H9 (cell line): Measurements from ENCODE around the gene TTC28. TPM values are rescaled to one million over a fixed set of nuclear protein-coding genes. Genes with fewer than 3 reads are reported as not detected.
A peak's percentile ranks its signal among the peaks of the same experiment; 100 is the strongest.

ENCODE experiments used
- DNase-seq: peaks from one replicate; pipeline ENCODE4 v3.0.0-alpha.2; 2017
- H2AFZ ChIP-seq: one replicate; pipeline ENCODE4 v1.6.1; 2013; ENCODE audit warnings: mild to moderate bottlenecking, low read length, control low read depth, moderate library complexity
- H2AK5ac ChIP-seq: 2 replicates; pipeline ENCODE4 v1.6.1; 2013; ENCODE audit warnings: low read length, control low read depth, mixed read lengths; ENCODE audit not compliant: insufficient read length
- H2BK120ac ChIP-seq: one replicate; pipeline ENCODE4 v1.6.1; 2013; ENCODE audit warnings: low read depth, mild to moderate bottlenecking, low read length, control low read depth, inconsistent platforms; ENCODE audit not compliant: poor library complexity, severe bottlenecking
- H2BK12ac ChIP-seq: 2 replicates; pipeline ENCODE4 v1.6.1; 2013; ENCODE audit warnings: low read length, control low read depth, mixed read lengths, low read depth; ENCODE audit not compliant: insufficient read length
- H2BK15ac ChIP-seq: 2 replicates; pipeline ENCODE4 v1.6.1; 2013; ENCODE audit warnings: low read depth, low read length, control low read depth
- H2BK20ac ChIP-seq: one replicate; pipeline ENCODE4 v1.6.1; 2013; ENCODE audit warnings: low read depth, mild to moderate bottlenecking, low read length, control low read depth, inconsistent platforms; ENCODE audit not compliant: poor library complexity, severe bottlenecking
- H2BK5ac ChIP-seq: 2 replicates; pipeline ENCODE4 v1.6.1; 2013; ENCODE audit warnings: low read length, control low read depth, mixed read lengths; ENCODE audit not compliant: insufficient read length
- H3K14ac ChIP-seq: 2 replicates; pipeline ENCODE4 v1.6.1; 2013; ENCODE audit warnings: low read length, control low read depth; ENCODE audit not compliant: insufficient read depth
- H3K18ac ChIP-seq: 2 replicates; pipeline ENCODE4 v1.6.1; 2013; ENCODE audit warnings: low read depth, mild to moderate bottlenecking, mixed read lengths, low read length, control low read depth; ENCODE audit not compliant: insufficient read length
- H3K23ac ChIP-seq: 2 replicates; pipeline ENCODE4 v1.6.1; 2013; ENCODE audit warnings: low read length, control low read depth, mixed read lengths, low read depth; ENCODE audit not compliant: insufficient read length
- H3K23me2 ChIP-seq: 2 replicates; pipeline ENCODE4 v1.6.1; 2013; ENCODE audit warnings: low read depth, mild to moderate bottlenecking, mixed read lengths, low read length, control low read depth; ENCODE audit not compliant: insufficient read length, poor library complexity, severe bottlenecking
- H3K27ac ChIP-seq: 2 replicates; pipeline ENCODE4 v1.5.1; 2013; ENCODE audit warnings: low read length, control low read depth, mixed read lengths, low read depth; ENCODE audit not compliant: insufficient read length
- H3K27me3 ChIP-seq: 2 replicates; pipeline ENCODE4 v1.6.1; 2013; ENCODE audit warnings: low read length, control low read depth, inconsistent platforms; ENCODE audit not compliant: insufficient read depth
- H3K4ac ChIP-seq: 2 replicates; pipeline ENCODE4 v1.6.1; 2013; ENCODE audit warnings: low read depth, mild to moderate bottlenecking, control low read depth, inconsistent platforms, low read length, moderate library complexity
- H3K4me1 ChIP-seq: 2 replicates; pipeline ENCODE4 v1.6.1; 2013; ENCODE audit warnings: low read length, control low read depth, inconsistent platforms; ENCODE audit not compliant: insufficient read depth
- H3K4me2 ChIP-seq: 2 replicates; pipeline ENCODE4 v1.6.1; 2013; ENCODE audit warnings: low read length, control low read depth, mixed read lengths; ENCODE audit not compliant: insufficient read length, insufficient read depth
- H3K56ac ChIP-seq: 2 replicates; pipeline ENCODE4 v1.6.1; 2013; ENCODE audit warnings: low read depth, mild to moderate bottlenecking, mixed read lengths, low read length, control low read depth; ENCODE audit not compliant: insufficient read length
- H3K79me1 ChIP-seq: 2 replicates; pipeline ENCODE4 v1.6.1; 2013; ENCODE audit warnings: low read depth, mild to moderate bottlenecking, moderate library complexity, low read length, control low read depth, inconsistent platforms; ENCODE audit not compliant: insufficient read depth, poor library complexity, severe bottlenecking
- H3K79me2 ChIP-seq: 2 replicates; pipeline ENCODE4 v1.6.1; 2013; ENCODE audit warnings: low read length, control low read depth, inconsistent platforms; ENCODE audit not compliant: insufficient read depth
- H3K9ac ChIP-seq: 2 replicates; pipeline ENCODE4 v1.6.1; 2013; ENCODE audit warnings: low read length, control low read depth, mixed read lengths; ENCODE audit not compliant: insufficient read length; ENCODE audit errors: extremely low read depth
- H3K9me3 ChIP-seq: one replicate; pipeline ENCODE4 v1.6.1; 2013; ENCODE audit warnings: low read depth, low read length, inconsistent platforms; ENCODE audit not compliant: control insufficient read depth
- H3T11ph ChIP-seq: one replicate; pipeline ENCODE4 v1.6.1; 2013; ENCODE audit warnings: mild to moderate bottlenecking, low read length, control low read depth, inconsistent platforms
- H4K20me1 ChIP-seq: one replicate; pipeline ENCODE4 v1.6.1; 2013; ENCODE audit not compliant: control insufficient read depth, insufficient read length, insufficient read depth
- H4K5ac ChIP-seq: 2 replicates; pipeline ENCODE4 v1.6.1; 2013; ENCODE audit warnings: low read depth, mild to moderate bottlenecking, mixed read lengths, low read length, control low read depth; ENCODE audit not compliant: insufficient read length
- H4K8ac ChIP-seq: replicated peaks from 2 replicates; pipeline ENCODE4 v1.6.1; 2013; ENCODE audit warnings: low read length, control low read depth, mixed read lengths, low read depth; ENCODE audit not compliant: insufficient read length
- H4K91ac ChIP-seq: 2 replicates; pipeline ENCODE4 v1.6.1; 2013; ENCODE audit warnings: low read depth, mild to moderate bottlenecking, moderate library complexity, mixed read lengths, low read length, control low read depth; ENCODE audit not compliant: insufficient read length
- H3K27ac Mint-ChIP-seq, 3 experiments: 2 replicates in 2 of 3; 3 replicates in 1 of 3; pipeline ENCODE4 v1.8.0; 2020 to 2021; ENCODE audit warnings: mixed read lengths in 3 of 3, mild to moderate bottlenecking in 1 of 3, moderate library complexity in 1 of 3
- H3K27me3 Mint-ChIP-seq: 2 replicates; pipeline ENCODE4 v1.8.0; 2021; ENCODE audit warnings: low read depth, mild to moderate bottlenecking, moderate library complexity, mixed read lengths
- H3K36me3 Mint-ChIP-seq, 3 experiments: 2 replicates in 2 of 3; 3 replicates in 1 of 3; pipeline ENCODE4 v1.8.0; 2020 to 2021; ENCODE audit warnings: low read depth in 3 of 3, mixed read lengths in 3 of 3; ENCODE audit not compliant: insufficient read depth in 1 of 3
- H3K4me1 Mint-ChIP-seq, 2 experiments: 2 replicates each; pipeline ENCODE4 v1.8.0; 2020; ENCODE audit warnings: mixed read lengths in 2 of 2
- H3K4me3 Mint-ChIP-seq, 2 experiments: 2 replicates in 1 of 2; 3 replicates in 1 of 2; pipeline ENCODE4 v1.8.0; 2020 to 2021; ENCODE audit warnings: mild to moderate bottlenecking in 2 of 2, mixed read lengths in 2 of 2, moderate library complexity in 1 of 2
- H3K9me3 Mint-ChIP-seq, 2 experiments: 2 replicates in 1 of 2; 3 replicates in 1 of 2; pipeline ENCODE4 v1.8.0; 2020; ENCODE audit warnings: mild to moderate bottlenecking in 2 of 2, mixed read lengths in 2 of 2, moderate library complexity in 1 of 2
- WGBS: extraction: QIAGEN DNeasy Blood & Tissue Kit; methylation state at CpG from one replicate; pipeline ENCODE4 v1.1.7; 2013; ENCODE audit warnings: missing lambda C conversion rate, low lambda C conversion rate, mixed read lengths; ENCODE audit not compliant: insufficient read length; ENCODE audit errors: extremely low coverage; 5-methylcytosine and 5-hydroxymethylcytosine counted together
- total RNA-seq: library from RNA; stranded (reverse); gene quantifications from 2 replicates; pipeline ENCODE4 v1.2.1, GENCODE V29; 2021
- TF ChIP-seq, protein P1 (sequence below): fragments of 200-600 bp; sonication (generic); conservative IDR thresholded peaks from 3 replicates; pipeline ENCODE4 v1.8.0; 2021; ENCODE audit warnings: antibody characterized with exemption, mild to moderate bottlenecking

TTC28 gene
- total RNA-seq, 1 experiment from 2014 or later = 13.6 TPM

DNA sequence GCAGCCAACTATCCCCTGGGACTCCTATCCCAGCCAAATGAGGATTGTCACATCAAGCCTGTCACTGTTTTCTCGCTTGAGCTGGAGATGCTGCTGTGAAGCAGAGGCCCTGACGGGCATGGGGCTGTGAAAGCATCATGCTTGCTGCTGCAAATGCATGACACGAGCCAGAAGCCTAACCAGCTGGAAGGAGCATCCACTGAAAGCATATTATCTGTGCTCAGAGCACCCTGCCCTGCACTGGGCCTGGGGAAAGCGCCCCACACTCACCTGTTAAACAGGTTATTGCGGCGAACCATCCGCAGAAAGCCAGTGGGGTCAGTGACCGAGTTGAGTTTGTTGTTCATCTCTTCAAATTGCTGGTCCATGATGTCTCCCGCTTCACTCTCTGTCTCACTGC is 649.7 kb downstream of the TTC28 start:
- H3K4me3 Mint-ChIP-seq = no peak overlapping the region
- H3K4me1 Mint-ChIP-seq = peaks cover 0 to 3% of the 10 kb centered on the region in 2 experiments; a peak in 1 of 4 replicates

More for the DNA sequence above, 649.7 kb downstream of the TTC28 start:
- no CpG with 5 or more reads among the region's 9 CpGs for WGBS
- Histone ChIP-seq H2AFZ (no peak overlapping the region), H3K9me3 (no peaks in the 10 kb centered on the region), H2BK20ac (no peak overlapping the region), H3K79me1 (no peaks in the 10 kb centered on the region), H3K79me2 (no peaks in the 10 kb centered on the region), H3K23me2 (no peaks in the 10 kb centered on the region), H2BK15ac (no peak overlapping the region), H3K4me2 (no peak overlapping the region), H2BK120ac (no peak overlapping the region), H2AK5ac (no peak overlapping the region), H2BK5ac (no peak overlapping the region), H3K56ac (no peak overlapping the region), H3K23ac (no peak overlapping the region), H3K18ac (no peak overlapping the region), H3K4me1 (no peaks in the 10 kb centered on the region), H4K91ac (no peak overlapping the region), H3K27me3 (no peaks in the 10 kb centered on the region), H3T11ph (no peak overlapping the region), H3K9ac (no peak overlapping the region), H2BK12ac (no peak overlapping the region), H4K8ac (no peak overlapping the region), H3K14ac (no peak overlapping the region), H3K4ac (no peak overlapping the region), H4K20me1 (no peaks in the 10 kb centered on the region), H3K27ac (no peak overlapping the region), H4K5ac (no peak overlapping the region)
- TF ChIP-seq, protein P1, sequence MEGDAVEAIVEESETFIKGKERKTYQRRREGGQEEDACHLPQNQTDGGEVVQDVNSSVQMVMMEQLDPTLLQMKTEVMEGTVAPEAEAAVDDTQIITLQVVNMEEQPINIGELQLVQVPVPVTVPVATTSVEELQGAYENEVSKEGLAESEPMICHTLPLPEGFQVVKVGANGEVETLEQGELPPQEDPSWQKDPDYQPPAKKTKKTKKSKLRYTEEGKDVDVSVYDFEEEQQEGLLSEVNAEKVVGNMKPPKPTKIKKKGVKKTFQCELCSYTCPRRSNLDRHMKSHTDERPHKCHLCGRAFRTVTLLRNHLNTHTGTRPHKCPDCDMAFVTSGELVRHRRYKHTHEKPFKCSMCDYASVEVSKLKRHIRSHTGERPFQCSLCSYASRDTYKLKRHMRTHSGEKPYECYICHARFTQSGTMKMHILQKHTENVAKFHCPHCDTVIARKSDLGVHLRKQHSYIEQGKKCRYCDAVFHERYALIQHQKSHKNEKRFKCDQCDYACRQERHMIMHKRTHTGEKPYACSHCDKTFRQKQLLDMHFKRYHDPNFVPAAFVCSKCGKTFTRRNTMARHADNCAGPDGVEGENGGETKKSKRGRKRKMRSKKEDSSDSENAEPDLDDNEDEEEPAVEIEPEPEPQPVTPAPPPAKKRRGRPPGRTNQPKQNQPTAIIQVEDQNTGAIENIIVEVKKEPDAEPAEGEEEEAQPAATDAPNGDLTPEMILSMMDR = no peak
- Mint-ChIP-seq H3K9me3 (no peaks in the 10 kb centered on the region; a peak in 1 of 5 replicates), H3K36me3 (no peaks in the 10 kb centered on the region), H3K27me3 (peaks cover 4% of the 10 kb centered on the region; the same call in 1 of the 2 replicates), H3K27ac (no peak overlapping the region)
- peak; percentile 17 for DNase-seq
